ENCODE data around the gene TXNL4A. TPM values are rescaled to one million over a fixed set of nuclear protein-coding genes. Genes with fewer than 3 reads are reported as not detected.

TXNL4A gene
- total RNA-seq, 3 donors from 2014 or later, result 64.1 to 83.4 (median 76.7) TPM

- intact Hi-C loops (cut with DNase I, micrococcal nuclease), result no loop called here
- Histone ChIP-seq H3K9me3 (no peaks in the 10 kb centered on the region), H3K4me1 (ENCODE audit: low read depth) (peaks cover 16% of the 10 kb centered on the region), H3K36me3 (ENCODE audit: low read depth) (peaks cover 4% of the 10 kb centered on the region), H3K4me3 (no peak overlapping the region)
- no peak for DNase-seq
- no peak for ATAC-seq
- no peak for TF ChIP-seq CTCF (IDR thresholded peaks at IDR 0.05)
These were observed 17.8 kb downstream of the TXNL4A start for GRCh38 chr18:79970419-79971133.

- no peaks in the 10 kb centered on the region for H3K36me3 ChIP-seq (ENCODE audit: low read depth)
- peaks cover 37% of the 10 kb centered on the region for H3K4me1 ChIP-seq (ENCODE audit: low read depth)
- no peaks in the 10 kb centered on the region for H3K9me3 ChIP-seq
- H3K4me3 ChIP-seq, result peak overlapping the region; percentile 63
- intact Hi-C loops (cut with DNase I, micrococcal nuclease), result no loop called here
- ATAC-seq, result peak; percentile 67
- DNase-seq, result peak; percentile 75 to 85 (median 81)
- TF ChIP-seq CTCF (IDR thresholded peaks at IDR 0.05), result no peak
These were observed 23.1 kb downstream of the TXNL4A start for GRCh38 chr18:79965119-79965902.

GRCh38 chr18:79964330-79965118 is 23.8 kb downstream of the TXNL4A start, which contains the start of gene HSBP1L1:
Gene HSBP1L1 (plus strand): TSS chr18:79964643. CDS start chr18:79964736, 93 bp downstream.
- peak; percentile 82 to 90 (median 87) for DNase-seq
- TF ChIP-seq CTCF (IDR thresholded peaks at IDR 0.05), result no peak

GRCh38 chr18:79963658-79964329 is 24.6 kb downstream of the TXNL4A start:
- no peak for TF ChIP-seq CTCF (IDR thresholded peaks at IDR 0.05)
- DNase-seq (peak; percentile 19 to 62 (median 60)), ATAC-seq (no peak)
- no peaks in the 10 kb centered on the region for H3K9me3 ChIP-seq
- H3K4me1 ChIP-seq (ENCODE audit: low read depth), result peaks cover 51% of the 10 kb centered on the region
- no peak overlapping the region for H3K4me3 ChIP-seq
- intact Hi-C loops (cut with DNase I, micrococcal nuclease), result no loop called here
- no peaks in the 10 kb centered on the region for H3K36me3 ChIP-seq (ENCODE audit: low read depth)

More at GRCh38 chr18:79964330-79965118, 23.8 kb downstream of the TXNL4A start, which contains the start of gene HSBP1L1:
- Histone ChIP-seq H3K9me3 (no peaks in the 10 kb centered on the region), H3K4me1 (ENCODE audit: low read depth) (peaks cover 43% of the 10 kb centered on the region), H3K4me3 (peak within 1 kb of the TSS; percentile 63), H3K36me3 (ENCODE audit: low read depth) (no peaks in the 10 kb centered on the region)
- peak; percentile 89 for ATAC-seq
- intact Hi-C loops (cut with DNase I, micrococcal nuclease), result no loop called here
